Gastrocnemius medialis (tissue), 4 donors: ENCODE measurements around the gene ZNF771. TPM values are rescaled to one million over a fixed set of nuclear protein-coding genes. Genes with fewer than 3 reads are reported as not detected.
A peak's percentile ranks its signal among the peaks of the same experiment; 100 is the strongest.
"Not testable (repeated sequence)": the region's sequence is repeated elsewhere in the genome, so short reads cannot be mapped to it uniquely, and the experiment has no call there.

Experiments used
- ATAC-seq, 2 donors: fragments of 150-250 bp; one replicate each; pipeline ENCODE4 v1.9.1; 2016
- DNase-seq, 2 donors: peaks; one replicate each; pipeline ENCODE4 v3.0.0-alpha.2; 2019
- H3K27ac ChIP-seq, 4 donors: fragments of 200-600 bp; sonication (generic); 1 replicate in 1 of 4; 2 replicates in 3 of 4; pipeline ENCODE4 v1.5.1; 2016 to 2018; ENCODE audit warnings: mild to moderate bottlenecking in 2 of 4, moderate library complexity in 1 of 4
- H3K27me3 ChIP-seq, 3 donors: fragments of 200-600 bp; sonication (generic) in 2 of 3; 1 replicate in 1 of 3; 2 replicates in 2 of 3; pipeline versions ENCODE4 v1.5.1 to v1.6.0; 2016 to 2019; ENCODE audit warnings: mild to moderate bottlenecking in 1 of 3, moderate library complexity in 1 of 3
- H3K36me3 ChIP-seq, 2 donors: fragments of 200-600 bp; sonication (generic) in 1 of 2; one replicate each; pipeline ENCODE4 v1.5.1; 2017 to 2018
- H3K4me1 ChIP-seq, 2 donors: fragments of 200-600 bp; sonication (generic) in 1 of 2; one replicate each; pipeline ENCODE4 v1.5.1; 2016 to 2017; ENCODE audit warnings: mild to moderate bottlenecking in 2 of 2
- H3K4me3 ChIP-seq, 4 donors: fragments of 200-600 bp; sonication (generic) in 3 of 4; 1 replicate in 1 of 4; 2 replicates in 3 of 4; pipeline ENCODE4 v1.5.1; 2016 to 2019; ENCODE audit warnings: mild to moderate bottlenecking in 2 of 4
- H3K9me3 ChIP-seq, 3 donors: fragments of 200-600 bp; sonication (generic) in 2 of 3; 1 replicate in 1 of 3; 2 replicates in 2 of 3; pipeline ENCODE4 v1.5.1; 2016 to 2019
- POLR2A ChIP-seq, 2 donors: fragments of 450-650 bp; IDR thresholded peaks; one replicate each; pipeline ENCODE4 v1.6.1; 2017; ENCODE audit warnings: antibody characterized with exemption in 2 of 2, mild to moderate bottlenecking in 2 of 2, moderate library complexity in 2 of 2
- in situ Hi-C, 4 donors: fragments of 200-750 bp; cut with MboI; loops; one replicate each; pipeline versions ENCODE4 v1.15.0 to v1.8.0; 2017; ENCODE audit warnings: low sequenced_read_pairs in 4 of 4
- intact Hi-C: fragments of 100-400 bp; cut with DNase I; formaldehyde crosslinking; loops from one replicate; pipeline ENCODE4 v1.15.1; 2023; ENCODE audit warnings: low total_unique reads
- total RNA-seq, 4 donors: library from RNA; depleted of rRNA; stranded (reverse); fragments of >200 nt; gene quantifications; one replicate each; pipeline versions ENCODE4 v1.1.0 to v1.2.3, GENCODE V29; 2016
- TF ChIP-seq, protein P1 (sequence below), 5 experiments: fragments of 450-650 bp in 3 of 5; fragments of 200-600 bp in 2 of 5; sonication (generic) in 2 of 5; IDR thresholded peaks in 4 of 5; conservative IDR thresholded peaks in 1 of 5; 1 replicate in 4 of 5; 2 replicates in 1 of 5; pipeline ENCODE4 v1.5.1; 2016 to 2019; ENCODE audit warnings: antibody characterized with exemption in 5 of 5, mild to moderate bottlenecking in 3 of 5, moderate library complexity in 3 of 5

ZNF771 gene
- total RNA-seq, 4 donors from 2014 or later = 16.7 to 34.1 (median 24.7) TPM

- Histone ChIP-seq H3K36me3 (no peaks in the 10 kb centered on the region), H3K4me3 (peak overlapping the region; percentile 89 to 100 (median 95)), H3K9me3 (no peaks in the 10 kb centered on the region), H3K27ac (peak overlapping the region; percentile 97 to 100 (median 98)), H3K4me1 (peaks cover 20 to 21% of the 10 kb centered on the region in 2 donors), H3K27me3 (no peaks in the 10 kb centered on the region)
- ATAC-seq = no peak
- intact Hi-C loops = no loop called here
- no peak for TF ChIP-seq POLR2A (IDR thresholded peaks at IDR 0.05)
- TF ChIP-seq, protein P1, sequence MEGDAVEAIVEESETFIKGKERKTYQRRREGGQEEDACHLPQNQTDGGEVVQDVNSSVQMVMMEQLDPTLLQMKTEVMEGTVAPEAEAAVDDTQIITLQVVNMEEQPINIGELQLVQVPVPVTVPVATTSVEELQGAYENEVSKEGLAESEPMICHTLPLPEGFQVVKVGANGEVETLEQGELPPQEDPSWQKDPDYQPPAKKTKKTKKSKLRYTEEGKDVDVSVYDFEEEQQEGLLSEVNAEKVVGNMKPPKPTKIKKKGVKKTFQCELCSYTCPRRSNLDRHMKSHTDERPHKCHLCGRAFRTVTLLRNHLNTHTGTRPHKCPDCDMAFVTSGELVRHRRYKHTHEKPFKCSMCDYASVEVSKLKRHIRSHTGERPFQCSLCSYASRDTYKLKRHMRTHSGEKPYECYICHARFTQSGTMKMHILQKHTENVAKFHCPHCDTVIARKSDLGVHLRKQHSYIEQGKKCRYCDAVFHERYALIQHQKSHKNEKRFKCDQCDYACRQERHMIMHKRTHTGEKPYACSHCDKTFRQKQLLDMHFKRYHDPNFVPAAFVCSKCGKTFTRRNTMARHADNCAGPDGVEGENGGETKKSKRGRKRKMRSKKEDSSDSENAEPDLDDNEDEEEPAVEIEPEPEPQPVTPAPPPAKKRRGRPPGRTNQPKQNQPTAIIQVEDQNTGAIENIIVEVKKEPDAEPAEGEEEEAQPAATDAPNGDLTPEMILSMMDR (IDR thresholded peaks at IDR 0.05 in 4 of 5, conservative IDR thresholded peaks at IDR 0.05 in 1 of 5) = no peak
- DNase-seq = no peak
- in situ Hi-C loops = loop anchor here in 1 of 4 donors (10.0 to 25.0 kb wide), 2 partner anchors 89 to 191 kb away; partner anchors contain the start of gene ZNF747
Measured at GRCh38 chr16:30446203-30446595, 38.8 kb downstream of the ZNF771 start.

DNA sequence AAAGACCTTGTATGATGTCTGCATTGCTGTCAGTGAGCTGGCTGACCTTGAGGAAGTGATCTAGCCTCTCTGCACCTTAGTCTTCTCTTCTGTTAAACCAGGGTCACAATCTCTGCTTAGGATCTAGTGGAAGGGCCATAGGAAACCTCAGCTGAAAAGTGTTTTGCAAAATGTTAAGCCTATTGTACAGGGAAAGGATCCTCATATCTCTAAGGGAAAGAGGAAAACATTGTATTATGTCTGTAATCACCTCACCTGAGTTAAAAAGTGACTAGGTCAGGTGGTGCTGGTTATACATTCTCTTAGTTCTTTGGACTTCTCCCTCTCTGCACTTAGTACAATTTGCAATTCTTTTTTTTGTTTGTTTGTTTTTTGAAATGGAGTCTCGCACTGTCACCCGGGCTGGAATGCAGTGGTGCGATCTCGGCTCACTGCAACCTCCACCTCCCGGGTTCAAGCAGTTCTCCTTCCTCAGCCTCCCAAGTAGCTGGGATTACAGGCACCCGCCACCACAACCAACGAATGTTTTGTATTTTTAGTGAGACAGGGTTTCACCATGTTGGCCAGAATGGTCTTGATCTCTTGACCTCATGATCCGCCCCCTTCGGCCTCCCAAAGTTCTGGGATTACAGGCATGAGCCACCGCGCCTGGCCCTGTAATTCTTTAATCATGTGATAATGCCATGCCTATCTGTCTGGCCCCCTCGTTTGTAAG, 40.3 kb downstream of the ZNF771 start:
- in situ Hi-C loops = loop anchor here in 1 of 4 donors (10.0 to 25.0 kb wide), 2 partner anchors 87 to 190 kb away; partner anchors contain the start of gene ZNF747
- DNase-seq (no peak), ATAC-seq (no peak)
- TF ChIP-seq, protein P1 (IDR thresholded peaks at IDR 0.05 in 4 of 5, conservative IDR thresholded peaks at IDR 0.05 in 1 of 5) = no peak
- no peak for TF ChIP-seq POLR2A (IDR thresholded peaks at IDR 0.05)
- no peaks in the 10 kb centered on the region for H3K36me3 ChIP-seq
- no peak overlapping the region for H3K4me3 ChIP-seq
- intact Hi-C loops = no loop called here
- H3K9me3 ChIP-seq = no peaks in the 10 kb centered on the region
- peaks cover 20 to 21% of the 10 kb centered on the region in 2 donors for H3K4me1 ChIP-seq
- no peaks in the 10 kb centered on the region for H3K27me3 ChIP-seq
- no peak overlapping the region for H3K27ac ChIP-seq

DNA sequence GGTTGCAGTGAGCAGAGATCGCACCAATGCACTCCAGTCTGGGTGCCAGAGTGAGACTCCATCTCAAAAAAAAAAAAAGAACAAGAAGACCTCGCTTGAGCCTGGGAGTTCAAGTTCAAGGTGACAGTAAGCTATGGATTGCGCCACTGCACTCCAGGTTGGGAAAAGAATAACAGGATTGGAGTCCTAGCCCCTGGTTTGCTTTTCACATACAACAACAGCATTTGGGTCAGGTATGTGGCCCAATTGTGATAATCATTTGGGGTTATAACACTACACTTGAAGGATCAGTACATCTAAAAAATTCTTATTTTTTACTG, 41.7 kb downstream of the ZNF771 start:
- in situ Hi-C loops = loop anchor here in 1 of 4 donors (10.0 to 25.0 kb wide), 2 partner anchors 86 to 188 kb away; partner anchors contain the start of gene ZNF747
- Histone ChIP-seq H3K4me3 (no peak overlapping the region), H3K9me3 (no peaks in the 10 kb centered on the region), H3K27ac (no peak overlapping the region), H3K4me1 (peaks cover 10% of the 10 kb centered on the region in 2 donors), H3K36me3 (no peaks in the 10 kb centered on the region), H3K27me3 (no peaks in the 10 kb centered on the region)
- no peak for ATAC-seq
- TF ChIP-seq, protein P1 (IDR thresholded peaks at IDR 0.05 in 4 of 5, conservative IDR thresholded peaks at IDR 0.05 in 1 of 5) = no peak
- TF ChIP-seq POLR2A (IDR thresholded peaks at IDR 0.05) = no peak
- no peak for DNase-seq
- intact Hi-C loops = no loop called here

DNA sequence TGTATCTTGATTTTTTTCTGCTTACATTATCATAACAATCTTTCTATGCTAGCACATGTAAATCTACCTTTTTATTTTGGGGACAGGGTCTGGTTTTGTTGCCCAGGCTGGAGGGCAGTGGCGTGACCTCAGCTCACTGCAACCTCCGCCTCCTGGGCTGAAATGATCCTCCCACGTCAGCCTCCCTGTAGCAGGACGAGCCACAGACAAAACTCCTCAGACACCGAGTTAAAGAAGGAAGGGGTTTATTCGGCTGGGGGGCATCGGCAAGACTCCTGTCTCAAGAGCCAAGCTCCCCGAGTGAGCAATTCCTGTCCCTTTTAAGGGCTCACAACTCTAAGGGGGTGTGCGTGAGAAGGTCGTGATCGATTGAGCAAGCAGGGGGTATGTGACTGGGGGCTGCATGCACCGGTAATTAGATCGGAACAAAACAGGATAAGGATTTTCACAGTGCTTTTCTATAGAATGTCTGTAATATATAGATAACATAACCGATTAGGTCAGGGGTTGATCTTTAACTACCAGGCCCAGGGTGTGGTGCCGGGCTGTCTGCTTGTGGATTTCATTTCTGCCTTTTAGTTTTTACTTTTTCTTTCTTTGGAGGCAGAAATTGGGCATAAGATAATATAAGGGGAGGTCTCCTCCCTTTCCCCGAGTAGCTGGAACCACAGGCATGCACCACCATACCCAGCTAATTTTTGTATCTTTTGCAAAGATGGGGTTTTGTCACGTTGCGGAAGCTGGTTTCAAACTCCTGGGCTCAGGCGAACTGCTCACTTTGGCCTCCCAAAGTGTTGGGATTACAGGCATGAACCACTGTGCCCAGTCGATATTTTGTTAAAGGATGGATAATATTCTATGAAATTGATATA, 45.5 kb downstream of the ZNF771 start:
- H3K27me3 ChIP-seq, H3K27ac ChIP-seq, H3K9me3 ChIP-seq, H3K36me3 ChIP-seq, in situ Hi-C loops, H3K4me3 ChIP-seq, H3K4me1 ChIP-seq, intact Hi-C loops, DNase-seq, ATAC-seq: not testable (repeated sequence)

GRCh38 chr16:30456302-30456701, 48.9 kb downstream of the ZNF771 start:
- no peaks in the 10 kb centered on the region for H3K36me3 ChIP-seq

More at GRCh38 chr16:30456302-30456701, 48.9 kb downstream of the ZNF771 start:
- H3K27ac ChIP-seq = no peak overlapping the region
- no peak for ATAC-seq
- intact Hi-C loops = no loop called here
- TF ChIP-seq, protein P1 (IDR thresholded peaks at IDR 0.05 in 4 of 5, conservative IDR thresholded peaks at IDR 0.05 in 1 of 5) = no peak
- no peak for TF ChIP-seq POLR2A (IDR thresholded peaks at IDR 0.05)
- no peak overlapping the region for H3K4me3 ChIP-seq
- H3K27me3 ChIP-seq = no peaks in the 10 kb centered on the region
- in situ Hi-C loops = no loop called here
- DNase-seq = no peak
- H3K9me3 ChIP-seq = no peaks in the 10 kb centered on the region
- no peaks in the 10 kb centered on the region for H3K4me1 ChIP-seq
